Measurements from ENCODE around the gene KCMF1. TPM values are rescaled to one million over a fixed set of nuclear protein-coding genes. Genes with fewer than 3 reads are reported as not detected.
A peak's percentile ranks its signal among the peaks of the same experiment; 100 is the strongest.

Gene KCMF1
- total and polyA plus RNA-seq, 5 experiments from 2014 or later = 13.3 to 74.8 (median 30.2) TPM

DNA sequence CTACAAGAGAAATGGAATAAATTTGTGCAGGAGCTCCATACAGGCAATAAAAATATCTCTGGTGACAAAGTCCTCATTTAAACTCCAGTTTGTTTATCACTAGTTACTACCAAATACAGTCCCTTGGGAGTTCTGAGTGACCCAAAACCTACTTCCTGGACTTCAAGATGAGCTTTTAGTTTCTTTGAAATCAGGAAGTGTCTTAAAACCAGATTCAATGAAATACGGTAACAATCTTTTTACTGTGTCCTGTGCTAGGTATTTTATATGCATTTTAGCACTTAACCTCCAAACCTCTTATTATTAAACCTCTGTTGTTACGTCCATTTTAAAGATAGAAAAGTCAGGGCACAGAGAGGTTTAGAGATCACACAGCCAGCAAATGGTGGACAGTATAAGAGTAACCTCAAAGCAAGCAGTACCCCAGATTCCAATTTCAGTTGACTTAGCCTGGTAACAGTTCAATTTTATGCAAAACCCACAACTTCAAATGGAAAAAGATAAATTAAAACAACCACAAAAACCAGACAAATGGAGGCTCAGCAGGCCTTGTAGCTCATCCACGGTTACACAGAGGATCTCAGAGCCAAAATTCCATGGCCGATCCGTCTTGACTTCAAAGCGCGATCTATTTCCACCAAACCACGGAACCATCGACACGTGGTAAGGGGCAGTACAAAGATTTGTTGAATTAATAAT, 1.3 kb upstream of the KCMF1 start:
- Mint-ChIP-seq H3K9me3 (no peaks in the 10 kb centered on the region), H3K4me3 (peak overlapping the region; percentile 92 to 100 (median 99)), H3K27me3 (no peaks in the 10 kb centered on the region), H3K27ac (peak overlapping the region; percentile 97 to 100 (median 99)), H3K36me3 (peaks cover 7 to 22% (median 8%) of the 10 kb centered on the region in 3 donors), H3K4me1 (peaks cover 26 to 61% (median 55%) of the 10 kb centered on the region in 4 donors)
- DNase-seq (peak in 8 of 10 donors; percentile 6 to 67 (median 50)), ATAC-seq (peak; percentile 24 to 27)
- POLR2A ChIA-PET = interaction anchor here (0.6 to 4.7 kb wide), 18 partner anchors 9 to 1098 kb away, joined by 3 to 39 read pairs (median 4); partner anchors contain the start of gene TGOLN2

DNA sequence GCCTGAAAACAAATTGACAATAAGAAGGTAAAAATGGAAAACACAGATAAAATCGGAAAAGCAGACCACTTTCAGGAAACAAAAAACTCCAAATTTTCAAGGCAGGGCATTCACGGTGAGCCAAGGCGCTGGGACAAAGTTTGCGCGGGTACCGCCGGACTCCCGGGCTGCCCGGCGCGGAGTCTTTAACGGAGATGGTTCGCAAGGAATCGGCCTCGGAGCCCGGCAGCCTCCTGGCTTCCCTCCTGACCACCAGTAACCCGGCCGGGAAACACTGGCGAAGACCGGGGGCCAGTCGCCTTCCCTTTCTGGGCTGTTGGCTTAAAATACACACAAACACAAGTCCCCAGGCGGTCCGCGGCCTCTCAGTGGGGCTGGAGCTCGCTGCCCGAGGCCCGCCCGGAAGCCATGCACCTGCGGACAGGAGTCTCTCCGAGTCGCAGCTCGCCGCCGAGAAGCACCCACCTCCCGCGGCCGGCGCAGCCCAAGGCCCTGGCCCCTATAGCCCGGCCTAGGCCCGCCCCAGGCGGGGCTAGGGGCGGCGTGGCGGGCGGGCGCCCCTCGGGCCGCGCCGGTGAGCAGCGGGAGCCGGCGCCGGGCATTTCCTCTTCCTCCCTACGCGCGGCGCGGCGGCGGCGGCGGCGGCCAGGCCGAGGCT, 622 bp upstream of the KCMF1 start:
- Mint-ChIP-seq H3K27ac (peak overlapping the region; percentile 97 to 100 (median 99)), H3K36me3 (peaks cover 0 to 15% (median 5%) of the 10 kb centered on the region in 3 donors), H3K27me3 (no peaks in the 10 kb centered on the region), H3K4me3 (peak overlapping the region; percentile 92 to 100 (median 99)), H3K9me3 (no peaks in the 10 kb centered on the region), H3K4me1 (peaks cover 26 to 61% (median 56%) of the 10 kb centered on the region in 4 donors)
- ATAC-seq = peak; percentile 31 to 49
- peak; percentile 27 to 74 (median 52) for DNase-seq
- POLR2A ChIA-PET = interaction anchor here (0.7 to 4.7 kb wide), 14 partner anchors 9 to 1098 kb away, joined by 3 to 39 read pairs (median 5); partner anchors contain the start of gene TGOLN2

DNA sequence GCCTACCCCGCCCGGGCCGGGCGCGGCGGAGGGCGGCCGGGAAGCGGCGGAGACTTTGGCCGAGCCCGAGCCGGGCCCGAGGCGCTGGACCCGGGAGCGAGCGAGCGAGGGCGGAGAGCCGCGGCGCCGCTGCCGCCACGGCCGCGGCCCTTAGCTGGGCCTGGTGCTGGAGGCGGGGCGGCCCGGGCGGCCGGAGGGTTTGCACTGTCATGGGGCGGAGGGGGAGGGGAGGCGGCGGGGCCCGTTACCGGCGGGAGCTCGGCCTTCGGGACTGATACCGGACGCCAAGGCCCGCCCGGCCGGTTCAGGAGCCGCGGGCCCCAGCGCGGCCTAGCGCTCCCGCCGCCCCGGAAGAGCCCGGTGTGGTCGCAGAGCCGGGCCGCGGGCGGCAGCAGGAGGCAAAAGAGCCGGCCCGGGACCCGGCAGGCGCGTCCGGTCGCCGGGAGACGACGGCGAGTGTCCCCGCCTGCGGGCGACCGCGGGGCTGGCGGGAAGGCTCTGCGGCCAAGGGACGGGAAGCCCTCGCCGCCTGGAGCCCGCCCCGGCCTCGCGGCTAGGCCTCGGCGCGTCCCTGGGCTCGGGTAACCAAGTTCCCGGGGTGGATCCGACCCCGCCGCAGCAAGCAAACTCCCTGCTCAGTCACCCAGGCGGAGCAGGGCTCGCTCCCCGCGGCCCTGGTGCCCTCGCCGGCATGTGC, 697 bp downstream of the KCMF1 start:
- Mint-ChIP-seq H3K27me3 (no peaks in the 10 kb centered on the region), H3K9me3 (no peaks in the 10 kb centered on the region), H3K4me3 (peak overlapping the region; percentile 78 to 92 (median 84)), H3K27ac (peak overlapping the region; percentile 87 to 98 (median 95)), H3K4me1 (peaks cover 28 to 70% (median 60%) of the 10 kb centered on the region in 4 donors), H3K36me3 (peaks cover 0 to 6% (median 4%) of the 10 kb centered on the region in 3 donors)
- peak; percentile 56 to 83 (median 74) for DNase-seq
- POLR2A ChIA-PET = interaction anchor here (0.7 to 4.7 kb wide), 13 partner anchors 11 to 356 kb away, joined by 3 to 39 read pairs (median 7); partner anchors contain the start of gene TGOLN2
- ATAC-seq = peak; percentile 43 to 61

DNA sequence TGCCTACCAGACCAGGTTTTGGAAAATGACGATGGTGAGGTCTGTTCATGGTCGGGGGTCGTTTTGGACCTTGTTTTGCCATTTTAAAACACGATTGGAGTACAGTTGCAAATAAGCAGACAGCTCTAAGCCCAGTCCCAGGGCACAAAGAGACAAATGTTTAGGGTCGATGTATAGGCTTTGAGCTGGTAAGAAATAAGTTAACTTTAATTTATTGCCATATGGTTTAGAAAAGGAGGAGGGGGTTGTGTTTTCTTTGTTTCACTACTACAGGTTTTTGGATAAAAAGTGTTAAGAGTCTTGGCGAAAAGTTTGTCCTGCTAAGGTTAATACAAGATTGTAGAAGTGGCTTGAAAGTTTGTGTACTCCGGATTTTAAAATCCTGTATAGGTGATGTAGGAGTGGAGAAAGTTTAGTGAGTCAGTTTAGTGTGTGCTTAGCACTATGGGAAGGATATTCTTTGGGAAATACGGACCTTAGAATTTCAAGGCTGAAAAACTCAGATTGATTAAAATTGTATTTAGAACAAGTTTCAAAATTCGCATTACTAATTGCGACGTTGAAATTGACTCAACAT, 1.3 kb downstream of the KCMF1 start:
- no peak for DNase-seq
- ATAC-seq = no peak
- Mint-ChIP-seq H3K4me1 (peaks cover 30 to 71% (median 60%) of the 10 kb centered on the region in 4 donors), H3K36me3 (peaks cover 0 to 6% (median 4%) of the 10 kb centered on the region in 3 donors), H3K9me3 (no peaks in the 10 kb centered on the region), H3K27ac (peak overlapping the region; percentile 87 to 98 (median 95)), H3K27me3 (no peaks in the 10 kb centered on the region), H3K4me3 (peak overlapping the region; percentile 78 to 92 (median 84))
- POLR2A ChIA-PET = interaction anchor here (0.7 to 4.7 kb wide), 8 partner anchors 10 to 68 kb away, joined by 3 to 39 read pairs (median 6); no protein-coding TSS in a partner anchor

DNA sequence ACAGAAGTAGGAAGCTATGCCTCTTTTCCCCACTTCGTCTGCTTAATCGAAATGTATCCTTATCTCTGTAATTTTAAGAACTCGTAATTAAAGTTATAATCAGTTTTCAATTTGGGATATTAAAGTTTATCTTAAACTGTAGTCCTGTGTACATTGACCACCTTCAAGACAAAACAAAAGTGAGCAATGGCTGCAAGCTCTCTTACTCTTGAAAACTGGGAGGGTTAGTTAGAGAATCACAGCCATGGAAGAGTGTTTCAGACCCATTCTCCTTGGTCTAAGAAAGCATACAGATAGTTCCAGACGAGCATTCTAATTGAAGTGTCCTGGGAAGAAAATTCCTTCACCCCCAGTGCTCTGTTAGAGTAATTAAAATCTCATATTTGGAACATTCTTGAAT, 2.0 kb downstream of the KCMF1 start:
- Mint-ChIP-seq H3K9me3 (no peaks in the 10 kb centered on the region), H3K27me3 (no peaks in the 10 kb centered on the region), H3K36me3 (peaks cover 0 to 9% (median 4%) of the 10 kb centered on the region in 3 donors), H3K4me1 (peaks cover 32 to 75% (median 63%) of the 10 kb centered on the region in 4 donors), H3K27ac (peak overlapping the region in 9 of 10 donors; percentile 78 to 98 (median 87)), H3K4me3 (peak overlapping the region; percentile 57 to 90 (median 74))
- DNase-seq (no peak), ATAC-seq (no peak)
- POLR2A ChIA-PET = no interaction called here

DNA sequence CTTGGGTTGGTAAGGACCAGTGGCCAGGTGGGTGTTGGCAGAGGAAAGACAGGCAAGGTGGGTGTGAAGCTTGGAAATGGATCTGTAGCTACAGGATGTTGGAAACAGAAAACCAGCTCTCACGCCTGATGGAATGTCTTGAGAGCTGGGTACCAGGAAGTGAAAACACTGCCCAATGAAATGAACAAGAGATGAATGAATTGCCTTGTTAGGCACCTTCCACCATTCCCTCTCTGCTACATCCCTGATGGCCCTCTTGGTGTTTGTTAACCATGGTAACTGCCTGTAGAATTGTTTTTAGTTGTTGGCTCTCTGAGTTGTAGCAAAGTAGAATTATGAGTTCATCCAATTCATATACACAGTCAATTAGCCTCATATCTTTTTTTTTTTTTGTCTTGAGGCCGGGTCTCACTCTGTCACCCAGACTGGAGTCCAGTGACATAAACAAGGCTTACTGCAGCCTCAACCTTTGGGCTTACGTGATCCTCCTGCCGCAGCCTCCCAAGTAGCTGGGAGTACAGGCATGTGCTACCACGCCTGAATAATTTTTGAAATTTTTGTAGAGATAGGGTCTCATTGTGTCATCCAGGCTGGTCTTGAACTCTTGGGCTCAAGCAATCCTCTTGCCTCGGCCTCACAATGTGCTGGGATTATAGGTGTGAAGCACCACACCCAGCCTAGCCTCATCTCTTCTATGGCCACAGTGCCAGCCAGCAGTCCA, 9.5 kb downstream of the KCMF1 start:
- Mint-ChIP-seq H3K4me1 (peaks cover 31 to 70% (median 62%) of the 10 kb centered on the region in 4 donors), H3K27ac (peak overlapping the region in 8 of 10 donors; percentile 13 to 70 (median 29)), H3K9me3 (no peaks in the 10 kb centered on the region), H3K36me3 (peaks cover 0 to 23% (median 0%) of the 10 kb centered on the region in 3 donors), H3K4me3 (peak overlapping the region in 9 of 10 donors; percentile 7 to 58 (median 40)), H3K27me3 (no peaks in the 10 kb centered on the region)
- POLR2A ChIA-PET = interaction anchor here (1.4 kb wide), 1 partner anchor 40 kb away, joined by 4 read pairs; no protein-coding TSS in a partner anchor
- no peak for DNase-seq
- peak in 1 of 2 donors; percentile 27 for ATAC-seq

DNA sequence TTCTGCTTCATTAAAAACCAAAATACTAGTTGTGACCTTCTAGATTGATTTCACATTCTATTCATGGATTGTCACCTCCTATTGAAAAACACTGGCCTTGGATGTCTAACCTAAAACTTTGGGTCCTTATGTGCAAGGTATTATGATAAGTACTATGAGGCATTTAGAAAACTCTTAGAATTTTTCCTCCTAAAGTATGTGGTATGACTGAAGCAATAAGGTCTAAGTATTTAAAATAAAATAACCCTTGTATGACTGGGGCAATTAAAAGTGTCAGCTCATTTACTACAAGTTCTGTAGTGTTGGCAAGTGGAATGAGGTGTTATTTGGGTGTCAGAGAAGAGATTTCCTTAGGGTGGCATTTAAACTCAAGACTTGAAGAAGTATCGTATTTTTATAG, 15.1 kb downstream of the KCMF1 start:
- peak overlapping the region in 4 of 10 donors; percentile 46 to 74 (median 50) for H3K27ac Mint-ChIP-seq
- no peak for ATAC-seq
- POLR2A ChIA-PET = interaction anchor here (0.6 kb wide), 1 partner anchor 12 kb away, joined by 10 read pairs; no protein-coding TSS in a partner anchor
- no peak for DNase-seq
- peaks cover 29 to 53% (median 38%) of the 10 kb centered on the region in 4 donors for H3K4me1 Mint-ChIP-seq
- no peaks in the 10 kb centered on the region for H3K9me3 Mint-ChIP-seq
- peak overlapping the region in 8 of 10 donors; percentile 15 to 64 (median 50) for H3K4me3 Mint-ChIP-seq
- H3K27me3 Mint-ChIP-seq = no peaks in the 10 kb centered on the region
- H3K36me3 Mint-ChIP-seq = peaks cover 0 to 2% (median 0%) of the 10 kb centered on the region in 3 donors

DNA sequence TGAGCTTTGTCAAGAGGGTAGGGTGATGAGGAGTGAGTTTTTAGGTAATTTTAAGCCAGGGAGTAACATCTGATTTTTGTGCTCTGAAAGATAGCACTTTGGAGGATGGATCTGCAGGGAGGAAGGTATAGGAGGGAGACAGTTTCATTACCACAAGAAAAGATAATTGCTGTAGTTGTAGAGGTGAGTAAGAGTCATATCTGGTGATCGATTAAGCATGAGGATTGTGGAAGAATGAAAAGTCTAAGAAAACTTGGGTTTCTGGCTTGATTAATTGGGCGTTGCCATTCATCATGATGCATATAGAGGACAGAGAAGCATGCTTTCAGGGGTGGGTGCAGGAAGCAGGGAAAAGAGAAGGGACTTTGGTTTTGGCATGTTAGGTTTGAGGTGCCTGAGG, 18.5 kb downstream of the KCMF1 start:
- Mint-ChIP-seq H3K9me3 (no peaks in the 10 kb centered on the region), H3K27ac (no peak overlapping the region), H3K27me3 (no peaks in the 10 kb centered on the region), H3K4me3 (no peak overlapping the region), H3K4me1 (peaks cover 9 to 41% (median 26%) of the 10 kb centered on the region in 4 donors), H3K36me3 (peaks cover 0 to 18% (median 5%) of the 10 kb centered on the region in 3 donors)
- ATAC-seq = no peak
- no peak for DNase-seq
- POLR2A ChIA-PET = no interaction called here

DNA sequence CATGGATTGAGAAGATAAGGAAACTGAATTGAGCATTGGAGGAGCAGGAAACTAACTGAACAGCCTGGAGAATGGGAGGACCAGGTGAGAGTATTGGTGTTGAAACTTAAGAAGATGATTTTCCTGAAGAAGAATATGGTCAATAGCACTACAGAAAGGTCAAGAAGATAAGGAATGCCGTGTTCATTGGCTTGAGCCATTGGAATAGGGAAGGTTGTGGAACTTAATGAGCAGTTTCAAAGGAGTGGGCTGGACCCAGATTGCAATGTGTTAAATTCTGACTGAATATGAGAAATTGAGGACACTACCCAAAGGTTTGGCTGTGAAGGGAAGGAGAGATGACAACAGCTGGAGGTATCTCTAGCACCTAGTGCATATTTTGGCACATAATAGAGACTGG, 19.0 kb downstream of the KCMF1 start:
- Mint-ChIP-seq H3K36me3 (peaks cover 0 to 20% (median 5%) of the 10 kb centered on the region in 3 donors), H3K27ac (no peak overlapping the region), H3K4me3 (no peak overlapping the region), H3K27me3 (no peaks in the 10 kb centered on the region), H3K9me3 (no peaks in the 10 kb centered on the region), H3K4me1 (peaks cover 12 to 39% (median 23%) of the 10 kb centered on the region in 4 donors)
- POLR2A ChIA-PET = no interaction called here
- no peak for ATAC-seq
- no peak for DNase-seq

DNA sequence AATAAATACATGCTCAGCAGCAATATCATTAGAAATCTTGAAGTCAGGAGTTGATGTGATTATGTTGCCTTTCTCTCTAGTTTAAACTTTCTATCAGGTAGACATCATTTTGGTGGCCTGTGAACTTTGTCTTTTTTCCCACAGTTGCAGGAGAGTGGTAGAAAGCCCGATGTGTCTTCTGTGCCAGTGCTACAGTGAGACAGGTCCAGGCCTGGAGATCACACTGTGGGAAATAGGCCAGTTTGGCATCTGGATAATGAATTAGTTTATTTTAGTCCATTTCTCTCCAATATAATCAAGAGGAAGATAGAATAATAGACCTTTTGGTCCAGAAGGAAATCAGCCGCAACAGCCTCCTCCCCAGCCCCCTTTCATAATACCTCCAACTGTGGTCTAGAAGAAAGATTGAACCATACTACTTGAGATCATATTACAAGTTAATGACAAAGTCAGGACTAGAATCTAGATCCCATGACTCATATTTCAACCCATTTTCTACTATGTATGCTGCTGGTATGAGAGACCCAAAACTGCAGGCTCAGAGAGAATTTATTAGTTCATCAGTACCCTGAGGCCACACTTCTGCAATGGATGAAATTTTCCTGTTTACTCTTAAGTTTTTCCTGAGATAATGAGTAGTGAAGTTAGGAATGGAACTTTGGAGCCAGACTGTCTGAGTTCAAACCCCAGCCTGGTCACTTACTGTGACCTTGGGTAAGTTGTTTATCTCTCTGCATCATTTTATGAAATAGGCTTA, 20.6 kb downstream of the KCMF1 start:
- Mint-ChIP-seq H3K27me3 (no peaks in the 10 kb centered on the region), H3K36me3 (peaks cover 0 to 20% (median 5%) of the 10 kb centered on the region in 3 donors), H3K4me1 (peaks cover 12 to 42% (median 27%) of the 10 kb centered on the region in 4 donors), H3K27ac (peak overlapping the region in 1 of 10 donors; percentile 28), H3K4me3 (no peak overlapping the region), H3K9me3 (no peaks in the 10 kb centered on the region)
- POLR2A ChIA-PET = no interaction called here
- DNase-seq = no peak
- no peak for ATAC-seq

DNA sequence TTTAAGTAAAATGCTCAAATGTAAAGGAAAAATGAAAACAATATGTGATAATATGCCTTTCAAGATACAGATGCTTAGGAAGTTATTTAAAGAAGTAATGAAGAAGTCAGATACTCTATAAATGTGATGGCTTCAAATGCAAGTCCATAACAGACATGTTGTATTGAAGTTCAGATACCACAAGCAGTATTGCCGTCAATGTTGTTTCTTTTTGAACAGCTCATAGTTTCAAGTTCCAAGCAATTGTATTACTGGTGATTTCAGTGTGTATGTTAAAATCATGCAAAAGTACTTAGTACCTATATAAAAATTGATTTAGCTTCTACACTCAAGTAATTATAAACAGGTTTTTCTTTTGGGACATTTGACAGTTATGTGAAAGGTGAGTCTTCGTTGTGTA, 24.9 kb downstream of the KCMF1 start:
- Mint-ChIP-seq H3K36me3 (peaks cover 0 to 32% (median 5%) of the 10 kb centered on the region in 3 donors), H3K27me3 (no peaks in the 10 kb centered on the region), H3K4me1 (peaks cover 10 to 59% (median 43%) of the 10 kb centered on the region in 4 donors), H3K9me3 (no peaks in the 10 kb centered on the region), H3K4me3 (no peak overlapping the region), H3K27ac (peak overlapping the region in 5 of 10 donors; percentile 15 to 82 (median 71))
- no peak for ATAC-seq
- DNase-seq = no peak
- POLR2A ChIA-PET = no interaction called here

Data from naive thymus-derived CD8-positive, alpha-beta T cell (primary cell).